GM21367 (cell line): Measurements from ENCODE around the gene RIOX2.
A peak's percentile ranks its signal among the peaks of the same experiment; 100 is the strongest.

Source experiments
- ATAC-seq: cut with Tn5 transposase; IDR thresholded peaks from one replicate; pipeline ENCODE4 v1.9.1; 2021; ENCODE audit not compliant: unreplicated experiment

The RIOX2 gene

DNA sequence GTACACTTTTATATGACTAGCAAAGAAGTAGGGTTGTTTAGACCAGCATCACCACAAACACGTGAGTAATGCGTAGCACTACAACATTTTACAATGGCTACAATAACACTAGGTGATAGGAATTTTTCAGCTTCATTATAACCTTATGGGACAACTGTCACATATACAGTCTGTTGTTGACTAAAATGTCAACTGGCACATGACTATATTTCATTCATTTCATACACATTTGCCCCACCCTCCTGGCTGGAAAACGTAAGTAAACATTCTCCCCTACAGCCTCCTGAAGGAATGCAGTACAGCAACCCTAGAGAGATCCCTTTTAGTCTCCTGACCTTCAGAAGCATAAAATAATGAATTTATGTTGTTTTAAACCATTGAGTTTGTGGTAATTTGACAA, 16.2 kb downstream of the RIOX2 start:
- no peak for ATAC-seq

DNA sequence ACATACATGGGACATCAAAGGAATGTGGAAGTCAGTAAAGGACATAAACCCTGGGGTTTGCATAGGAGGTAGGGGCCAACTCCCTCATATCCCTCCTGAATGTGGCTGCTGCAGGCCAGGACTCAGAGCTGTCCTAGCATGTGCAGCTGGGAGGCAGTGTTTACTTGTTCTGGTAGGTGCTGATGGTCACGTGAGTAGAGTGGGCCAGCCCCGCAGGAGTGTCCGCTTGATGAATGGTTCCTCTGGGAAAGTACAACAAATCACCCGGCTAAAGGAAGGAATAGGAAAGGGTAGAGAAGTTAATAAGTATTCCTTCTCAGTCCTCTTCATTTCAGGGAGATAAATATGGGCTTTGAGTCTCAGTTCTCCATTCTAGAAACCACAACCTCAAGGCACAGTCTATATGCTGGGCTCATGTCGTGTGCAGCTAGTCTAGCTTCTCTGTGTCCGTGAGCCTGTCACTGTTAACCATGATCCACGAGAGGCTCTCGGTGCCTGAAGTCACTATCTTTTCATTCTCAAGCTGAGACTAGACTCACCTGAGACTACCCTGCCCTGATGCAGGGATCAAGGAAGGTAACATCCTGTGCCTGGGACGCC, 17.9 kb downstream of the RIOX2 start:
- ATAC-seq = peak; percentile 56

DNA sequence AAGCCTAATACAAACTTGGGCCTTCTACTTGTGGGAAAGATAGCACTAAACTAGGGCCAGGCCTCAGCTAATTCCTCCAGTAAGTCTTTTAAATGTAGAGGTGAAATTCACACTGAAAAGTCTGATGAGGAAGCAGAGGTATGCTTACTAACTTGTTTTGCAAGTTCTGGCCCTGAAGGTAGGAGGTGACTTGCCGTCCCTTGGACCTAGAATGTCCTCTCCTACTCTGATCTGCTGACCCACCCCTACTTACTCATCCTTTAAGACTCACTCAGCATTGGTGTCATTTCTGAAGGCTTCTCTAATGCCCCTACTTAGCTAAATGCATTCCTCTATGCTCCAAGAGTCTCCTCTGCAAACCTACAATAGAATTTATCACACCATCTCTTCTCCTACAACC, 19.4 kb downstream of the RIOX2 start:
- no peak for ATAC-seq

DNA sequence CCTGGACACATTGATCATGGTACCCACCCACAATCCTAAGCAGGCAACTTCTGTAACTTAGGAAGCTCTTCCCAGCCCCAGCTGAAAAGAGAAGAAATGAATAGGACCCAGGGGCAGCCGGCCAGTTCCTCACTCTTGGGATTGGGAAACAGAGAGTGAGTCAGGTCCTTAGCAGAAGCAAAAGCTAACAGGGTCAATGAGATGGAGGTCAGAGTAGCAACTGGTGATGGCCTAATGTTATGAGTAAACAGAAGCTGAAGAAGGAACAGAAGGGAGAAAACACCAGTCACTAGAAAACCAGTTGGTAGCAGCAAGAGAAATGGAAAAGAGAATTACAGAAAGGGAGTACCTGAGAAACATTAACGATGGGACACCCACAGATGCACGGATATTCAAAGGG, 20.0 kb downstream of the RIOX2 start:
- no peak for ATAC-seq

DNA sequence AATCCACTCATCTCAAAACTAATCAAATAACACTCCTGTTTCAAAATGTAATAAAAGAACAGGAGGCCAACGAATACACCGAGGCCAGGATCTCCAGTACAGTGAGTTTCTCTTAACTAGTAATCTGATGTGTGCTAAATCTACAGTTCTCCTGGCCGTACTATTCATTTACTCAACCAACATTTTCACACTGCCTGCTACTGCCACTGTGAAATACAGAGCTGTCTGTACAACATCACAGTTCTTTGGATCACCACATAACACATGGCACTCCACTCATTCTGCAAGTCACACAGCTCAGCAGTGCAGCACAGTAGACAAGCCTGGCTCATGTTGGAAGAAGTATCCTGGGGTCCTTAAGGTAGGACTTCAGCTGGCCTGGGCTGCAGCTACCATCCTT, 21.9 kb downstream of the RIOX2 start:
- no peak for ATAC-seq

DNA sequence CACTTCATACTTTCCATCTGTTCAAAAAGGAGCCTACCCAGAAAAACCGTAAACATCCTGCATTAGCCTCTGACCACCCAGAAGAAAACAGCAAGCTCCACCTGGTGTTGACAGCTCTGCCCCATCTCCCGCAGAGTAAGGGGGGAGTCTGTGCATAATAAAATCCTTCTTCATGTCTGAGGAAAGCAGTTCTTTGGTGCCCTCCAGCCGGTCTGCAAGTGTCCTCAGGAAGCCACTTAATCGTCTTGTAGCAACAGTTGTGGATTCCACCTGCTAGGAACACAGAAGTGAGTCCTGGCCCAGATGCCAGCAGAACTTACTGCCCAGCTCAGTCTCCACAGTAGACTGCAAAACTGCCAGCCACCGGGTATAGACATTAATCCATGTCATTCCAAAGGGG, 22.5 kb downstream of the RIOX2 start:
- no peak for ATAC-seq

DNA sequence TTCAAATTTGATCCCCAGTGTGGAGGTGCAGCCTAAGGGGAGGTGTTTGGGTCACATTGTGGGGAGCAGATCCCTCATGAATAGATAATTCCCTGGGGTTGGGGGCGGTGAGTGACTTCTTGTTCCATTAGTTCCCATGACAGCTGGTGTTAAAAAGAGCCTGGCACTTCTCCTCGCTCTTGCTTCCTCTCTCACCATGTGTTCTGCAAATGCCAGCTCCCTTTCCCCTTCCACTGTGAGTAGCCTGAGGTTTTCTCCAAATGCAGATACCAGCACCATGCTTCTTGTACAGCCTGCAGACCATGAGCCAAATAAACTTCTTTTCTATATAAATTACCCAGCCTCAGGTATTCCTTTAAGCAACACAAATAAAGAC, 23.1 kb downstream of the RIOX2 start:
- ATAC-seq = no peak

DNA sequence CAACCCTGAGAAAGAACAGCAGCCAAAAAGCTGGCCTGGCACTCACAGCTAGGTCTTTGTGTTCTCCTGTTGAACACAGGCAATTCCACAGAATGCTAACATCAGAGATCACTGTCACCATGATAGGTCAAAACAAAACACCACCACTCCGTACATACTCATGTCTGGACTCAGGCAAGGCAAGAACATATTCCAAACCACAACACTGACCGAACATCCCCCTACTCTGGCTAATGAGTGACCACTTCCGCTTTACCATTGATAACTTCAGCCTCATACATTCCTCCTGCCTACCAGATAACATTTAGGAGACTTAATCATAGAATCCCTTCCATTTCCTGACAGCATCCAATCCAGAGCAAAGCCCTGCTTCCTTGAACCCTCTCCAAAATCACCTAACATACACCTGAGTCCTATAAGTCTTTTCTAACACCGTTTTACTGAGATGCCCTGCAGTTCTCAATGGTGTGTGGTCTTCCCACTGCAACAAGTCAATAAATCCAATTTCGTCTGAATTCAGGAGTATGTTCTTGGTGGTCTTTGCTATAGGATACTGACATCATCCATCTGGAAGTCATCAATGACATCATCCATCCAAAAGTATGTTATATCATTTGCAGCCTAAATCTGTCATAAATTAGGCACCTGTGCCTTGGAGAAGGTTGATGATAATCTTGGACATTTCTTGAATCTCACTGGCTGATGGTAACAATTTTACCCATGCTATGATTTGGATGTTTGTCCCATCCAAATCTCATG, 23.7 kb downstream of the RIOX2 start:
- no peak for ATAC-seq

DNA sequence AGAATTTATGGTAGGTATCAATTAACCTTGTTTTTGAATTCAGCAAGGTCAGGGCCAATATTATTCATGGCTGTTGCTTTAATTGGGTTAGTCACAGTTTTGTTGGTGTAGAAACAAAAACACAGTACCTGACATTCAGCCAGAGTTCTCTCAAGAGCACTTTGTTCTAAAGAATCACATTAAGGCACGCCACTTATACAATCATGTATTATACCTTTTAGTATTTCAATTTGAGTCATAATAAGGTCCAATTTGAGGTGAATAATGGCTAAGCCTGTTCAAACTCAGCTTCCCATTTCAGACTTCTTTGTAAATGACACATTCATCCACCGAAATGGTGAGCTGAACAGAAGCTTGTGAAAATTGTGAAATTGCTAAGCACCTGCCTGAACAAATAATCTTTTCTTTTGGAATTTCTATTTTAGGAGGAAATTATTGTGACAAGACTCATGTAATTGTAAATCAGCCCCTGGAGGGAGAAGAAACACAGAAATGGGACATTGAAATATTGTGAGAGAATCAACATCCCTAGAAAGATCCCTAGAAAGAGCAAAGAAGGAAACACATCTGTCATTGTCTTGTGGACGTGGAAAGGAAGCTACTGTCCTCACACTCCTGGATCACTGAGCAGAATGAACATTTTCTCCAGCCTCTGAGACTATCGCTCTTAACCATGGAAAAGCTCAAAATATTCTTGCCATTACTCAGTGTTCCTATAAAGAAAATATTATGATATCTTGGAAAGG, 29.3 kb downstream of the RIOX2 start:
- ATAC-seq = no peak

DNA sequence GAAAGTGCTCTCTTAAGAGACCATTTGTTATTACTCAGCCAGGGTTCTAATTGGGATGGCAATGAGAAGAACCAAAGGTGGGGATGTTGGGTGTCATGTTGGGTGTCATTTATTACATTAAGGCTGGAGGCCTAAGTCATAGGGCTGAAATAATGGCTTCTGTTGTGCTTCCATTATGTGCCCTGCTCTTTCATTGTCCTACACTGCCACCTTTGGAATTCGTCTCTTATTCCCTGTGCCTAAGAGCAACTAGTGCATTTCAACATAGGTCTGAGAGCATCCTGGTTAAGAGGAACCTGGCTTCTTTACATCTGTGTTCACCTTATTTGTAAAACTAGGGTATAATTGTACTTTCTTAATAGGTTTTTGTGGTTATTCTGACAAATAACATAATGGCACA, 32.2 kb downstream of the RIOX2 start:
- ATAC-seq = no peak

DNA sequence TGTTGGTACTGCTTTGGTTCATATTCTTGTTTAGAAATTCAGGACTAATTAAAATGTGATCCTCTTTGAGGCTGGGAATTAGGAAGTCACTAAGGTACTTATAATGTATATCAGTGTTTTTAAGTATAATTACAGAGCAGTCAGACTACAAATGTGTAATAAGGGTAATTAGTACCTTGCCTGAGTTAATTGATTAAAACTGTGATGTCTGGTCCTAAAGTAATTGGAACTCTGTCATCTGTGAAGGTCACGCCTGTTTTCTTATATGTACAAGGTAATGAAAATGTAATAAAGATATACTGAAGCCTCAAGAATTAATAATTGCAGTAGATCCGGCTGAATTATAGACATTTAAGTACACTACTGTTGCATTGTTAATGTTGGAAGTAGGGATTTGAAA, 32.8 kb downstream of the RIOX2 start:
- ATAC-seq = no peak

DNA sequence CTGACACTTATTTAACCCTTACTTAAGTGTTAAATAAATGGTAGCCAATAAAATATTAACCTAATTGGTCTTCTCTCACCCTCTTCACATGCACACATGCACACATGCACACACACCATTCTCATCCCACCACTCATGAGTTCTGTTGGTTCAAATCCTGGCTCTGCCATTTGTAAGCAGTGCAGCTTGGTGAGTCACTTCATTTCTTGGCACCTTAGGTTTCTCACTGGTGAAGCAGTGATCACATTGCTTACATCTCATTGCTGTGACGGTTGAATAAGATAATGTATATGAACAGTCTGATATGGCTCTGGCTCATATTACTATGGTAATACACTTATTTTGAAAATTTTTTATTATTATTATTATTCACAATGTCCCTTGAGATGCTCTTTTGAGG, 33.8 kb downstream of the RIOX2 start:
- no peak for ATAC-seq

DNA sequence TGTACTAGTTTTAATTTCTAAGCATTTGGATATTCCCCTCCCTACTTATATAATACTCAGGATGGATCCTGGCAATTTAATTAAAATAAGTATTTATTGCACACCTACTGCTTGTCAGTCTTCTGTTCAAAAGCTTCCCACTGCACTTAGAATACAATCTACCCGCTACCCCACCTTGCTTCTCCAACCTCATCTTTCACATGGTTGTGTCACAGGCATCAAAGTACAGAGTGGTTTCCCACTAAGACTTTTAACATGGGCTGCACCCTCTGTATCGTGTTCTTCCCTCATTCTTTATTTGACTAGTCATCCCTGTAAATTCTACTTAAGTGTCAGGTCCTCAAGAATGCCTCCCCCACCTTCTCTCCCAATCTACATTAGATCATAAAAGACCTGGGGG, 35.0 kb downstream of the RIOX2 start:
- ATAC-seq = no peak

DNA sequence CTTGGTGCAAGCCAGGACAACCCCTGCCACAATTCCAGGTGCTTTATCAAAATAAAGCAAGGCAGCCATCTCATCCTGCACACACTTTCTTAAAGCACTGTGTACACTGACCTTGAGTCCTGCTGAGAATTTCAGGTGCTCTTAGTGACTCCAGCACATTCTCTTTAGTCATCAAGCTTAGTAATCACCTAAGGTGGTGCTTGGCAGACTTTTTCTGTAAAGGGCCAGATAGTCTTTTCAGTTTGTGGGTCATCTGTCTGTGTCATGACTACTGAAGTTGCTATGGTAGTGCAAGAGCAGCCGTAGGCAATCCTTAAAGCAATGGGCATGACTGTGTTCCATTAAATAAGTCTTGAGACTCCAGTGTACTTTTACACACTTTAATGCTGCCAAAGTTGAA, 36.4 kb downstream of the RIOX2 start:
- ATAC-seq = no peak

DNA sequence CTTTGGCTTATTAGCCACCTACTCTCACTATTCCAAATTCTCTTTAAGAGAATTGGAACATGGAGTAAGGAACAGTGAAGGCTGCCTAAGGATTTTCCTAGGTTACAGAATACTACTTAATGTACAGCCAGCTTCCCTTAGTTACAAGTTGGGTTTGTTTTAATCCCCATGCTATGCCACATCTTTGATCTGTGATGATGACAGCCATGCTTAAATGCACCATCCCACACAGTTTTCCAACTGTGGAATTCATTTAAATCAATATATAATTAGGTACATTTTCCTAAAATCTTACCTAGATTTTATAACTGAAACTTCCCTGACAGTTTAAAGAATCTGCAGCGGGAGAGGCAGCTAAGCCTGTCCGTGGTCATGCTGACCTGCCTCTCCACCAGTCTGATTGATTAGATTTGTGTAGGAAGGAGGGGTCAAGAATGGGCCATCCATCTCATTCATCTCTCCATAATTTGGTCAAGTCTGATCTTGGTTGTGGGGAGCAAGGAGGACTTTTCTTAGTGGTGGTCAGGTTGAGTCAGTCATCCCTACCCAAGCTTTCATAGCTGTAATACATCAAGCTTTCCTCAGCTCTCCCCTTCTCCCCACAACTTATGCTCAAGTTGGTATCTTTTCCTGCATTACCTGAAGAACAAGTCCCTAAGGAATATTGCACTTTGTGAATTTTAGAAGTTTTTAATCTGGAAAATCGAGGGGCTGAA, 37.1 kb downstream of the RIOX2 start:
- ATAC-seq = no peak

DNA sequence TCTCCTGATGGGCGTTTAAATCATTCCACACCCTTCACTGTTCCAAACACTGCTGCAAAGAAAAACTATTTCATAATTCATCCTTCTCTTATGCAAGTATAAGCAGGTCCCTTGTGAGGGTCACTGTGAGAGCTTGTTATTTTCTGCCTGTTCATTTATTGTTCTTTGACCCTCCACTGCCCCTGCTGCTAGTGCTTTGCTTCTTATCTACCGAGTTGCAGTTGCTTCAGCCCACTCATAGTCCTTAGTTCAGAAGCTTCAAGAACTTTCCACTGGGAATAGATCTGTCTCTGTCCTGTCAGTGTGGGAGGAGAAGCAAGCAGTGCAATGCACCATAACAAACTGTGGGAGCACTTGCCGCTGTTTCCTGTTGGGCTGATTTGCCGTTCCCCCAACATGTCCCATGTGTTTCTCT, 39.8 kb downstream of the RIOX2 start:
- ATAC-seq = no peak

DNA sequence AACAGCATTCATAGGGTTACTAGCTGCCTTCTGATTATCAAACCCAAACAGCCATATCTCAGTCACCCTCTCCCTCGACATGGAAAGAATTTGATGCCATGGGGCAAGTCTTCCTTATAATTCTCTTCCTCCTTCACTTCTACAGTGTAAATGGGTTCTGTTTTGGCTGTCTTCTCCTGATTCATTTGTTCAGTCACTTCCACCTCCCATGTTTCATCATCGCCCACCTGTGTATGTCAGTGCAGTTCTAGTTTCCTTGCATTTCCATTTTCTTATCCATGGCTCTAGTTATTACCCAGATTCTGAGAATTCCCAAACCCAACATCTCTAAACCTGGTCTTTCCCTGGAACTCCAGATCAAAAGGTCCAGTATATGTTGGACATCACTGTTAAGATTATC, 41.0 kb downstream of the RIOX2 start:
- no peak for ATAC-seq

DNA sequence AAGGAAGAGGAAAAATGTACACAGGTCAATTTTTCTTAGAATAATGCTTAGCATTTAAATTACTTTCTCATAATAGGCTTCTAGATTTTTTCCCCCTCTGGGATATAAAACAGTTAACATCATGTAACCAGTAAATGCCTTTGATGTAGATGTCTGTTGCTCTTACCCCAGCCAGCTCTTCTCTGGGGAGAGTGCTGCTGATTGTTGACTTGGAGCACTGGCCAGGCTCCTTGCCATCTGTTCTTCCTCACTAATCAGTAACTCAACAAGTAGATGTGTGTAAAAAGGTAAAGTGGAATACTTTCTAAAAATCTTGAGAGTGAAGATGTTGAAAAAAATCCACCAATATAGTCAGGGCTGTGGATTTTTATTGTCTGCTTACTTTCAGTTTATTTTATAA, 42.2 kb downstream of the RIOX2 start:
- no peak for ATAC-seq

DNA sequence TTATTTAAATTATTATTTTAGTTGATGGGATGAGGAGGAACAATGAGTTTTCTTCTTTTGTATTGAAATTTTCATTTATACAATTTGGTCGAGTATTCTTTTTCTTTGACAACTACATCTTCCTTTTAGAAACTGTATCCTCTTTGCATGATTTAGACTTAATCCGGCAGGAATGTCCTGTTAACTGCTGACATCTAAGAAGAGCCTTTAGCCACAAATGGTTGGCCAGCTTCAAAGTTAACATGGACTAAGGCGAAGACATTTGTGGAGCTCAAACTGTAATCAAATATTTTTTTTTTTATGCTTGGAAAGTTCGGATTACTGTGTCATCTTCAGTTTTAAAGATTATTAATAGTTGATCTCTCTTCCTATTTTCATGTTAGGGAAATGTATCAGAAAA, 43.2 kb downstream of the RIOX2 start:
- no peak for ATAC-seq

DNA sequence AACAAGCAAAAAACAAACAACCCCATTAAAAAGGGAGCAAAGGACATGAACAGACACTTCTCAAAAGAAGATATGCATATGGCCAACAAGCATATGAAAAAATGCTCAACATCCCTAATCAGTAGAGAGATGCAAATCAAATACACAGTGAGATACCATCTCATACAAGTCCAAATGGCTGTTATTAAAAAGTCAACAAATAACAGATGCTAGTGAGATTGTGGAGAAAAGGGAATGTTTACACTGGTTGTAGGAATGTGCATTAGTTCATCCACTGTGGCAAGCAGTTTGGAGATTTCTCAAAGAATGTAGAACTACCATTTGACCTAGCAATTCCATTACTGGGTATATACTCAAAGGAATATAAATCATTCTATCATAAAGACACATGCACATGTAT, 44.5 kb downstream of the RIOX2 start:
- ATAC-seq = no peak

DNA sequence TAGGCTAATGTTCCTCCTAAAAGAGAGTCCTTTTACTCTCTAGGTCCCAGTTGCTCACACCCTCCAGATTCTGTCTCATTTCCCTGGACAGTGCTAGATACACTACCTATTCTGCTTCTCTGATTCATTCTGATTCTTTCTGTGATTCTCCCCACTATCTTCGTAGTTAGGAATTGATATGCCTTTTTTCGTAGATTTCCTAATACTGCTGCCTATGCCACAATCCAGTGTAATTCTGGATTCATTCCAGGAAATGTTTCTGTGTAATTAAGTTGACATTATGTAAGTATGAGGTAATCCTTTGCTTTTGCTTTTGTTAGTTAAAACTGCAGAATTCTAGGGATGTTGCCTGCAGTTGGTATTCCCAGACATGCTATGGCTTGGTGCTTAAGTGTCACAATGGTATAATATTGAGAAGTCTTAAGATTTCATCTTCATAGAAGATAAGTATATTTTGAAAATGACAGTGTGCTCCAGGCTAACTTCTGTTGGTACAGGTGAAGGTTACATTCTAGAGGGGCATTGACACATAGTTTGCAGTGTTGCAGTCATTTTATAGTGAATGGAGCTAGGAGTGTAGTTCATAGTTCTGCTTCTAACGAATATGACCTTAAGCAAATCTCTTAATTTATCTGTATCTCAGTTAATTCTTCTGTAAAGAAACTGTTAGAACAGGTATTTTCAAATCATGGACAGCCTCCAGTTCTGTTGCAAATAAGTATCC, 54.3 kb downstream of the RIOX2 start:
- ATAC-seq = no peak
